K562 (cell line): ENCODE measurements around the gene GLRX5. TPM values are rescaled to one million over a fixed set of nuclear protein-coding genes. Genes with fewer than 3 reads are reported as not detected.

ENCODE experiments used
- ATAC-seq: fragments of 200-7000 bp; cut with Tn5 transposase; 3 replicates; pipeline ENCODE4 v1.9.1; 2020; ENCODE audit warnings: moderate library complexity
- BruUV-seq: library from RNA; stranded (reverse); fragments of 400-500 nt; replicated peaks from 2 replicates; lab custom pipeline; 2021; lab: Mats Ljungman, UMichigan
- CTCF ChIA-PET: fragments of 300-600 bp; formaldehyde crosslinking; extraction: SDS; loops from one replicate; lab custom pipeline; 2021; ENCODE audit warnings: low intra/inter-chr PET ratio; lab: Yijun Ruan, JAX
- POLR2A ChIA-PET: fragments of 300-600, 350-650 bp; sonication (Branson Sonifier 250); formaldehyde crosslinking; extraction: SDS; loops from one replicate; lab custom pipeline; 2021; ENCODE audit warnings: antibody characterized with exemption, inconsistent platforms; lab: Yijun Ruan, JAX
- DNase-seq, 4 experiments: peaks; one replicate each; pipeline versions ENCODE4 v3.0.0 to v3.0.0-alpha.2; 2011 to 2018; ENCODE audit warnings: low spot score in 3 of 4, mixed read lengths in 3 of 4; ENCODE audit errors: extremely low read depth in 1 of 4
- FAIRE-seq: peaks from 2 replicates; lab custom pipeline; 2011; peaks lifted over from hg19 to GRCh38; lab: Jason Lieb, UNC
- H2AFZ ChIP-seq: 2 replicates; pipeline ENCODE4 v1.6.0; 2011; ENCODE audit warnings: low read depth, low read length, control low read depth, inconsistent platforms
- H3K27ac ChIP-seq: fragments of 200-600 bp; 3 replicates; pipeline ENCODE4 v1.8.0; 2011; ENCODE audit warnings: low read depth, mild to moderate bottlenecking, control low read depth, inconsistent platforms, low read length, moderate library complexity, mixed read lengths; ENCODE audit errors: extremely low read depth
- H3K27me3 ChIP-seq, 2 experiments: fragments of 300-600 bp in 1 of 2; 2 replicates in 1 of 2; 3 replicates in 1 of 2; pipeline versions ENCODE4 v1.6.0 to v1.8.0; 2011; ENCODE audit warnings: inconsistent platforms in 2 of 2, low read length in 2 of 2, mild to moderate bottlenecking in 1 of 2, mixed read lengths in 1 of 2, moderate library complexity in 1 of 2; ENCODE audit not compliant: control insufficient read depth in 2 of 2, insufficient read depth in 2 of 2
- H3K36me3 ChIP-seq: fragments of 300-600 bp; 3 replicates; pipeline ENCODE4 v1.8.0; 2011; ENCODE audit warnings: mild to moderate bottlenecking, low read length, inconsistent platforms; ENCODE audit not compliant: control insufficient read depth, insufficient read depth
- H3K4me1 ChIP-seq, 2 experiments: fragments of 200-600 bp in 1 of 2; replicated peaks in 1 of 2; 2 replicates in 1 of 2; 3 replicates in 1 of 2; pipeline versions ENCODE4 v1.5.1 to v1.8.0; 2011; ENCODE audit warnings: inconsistent platforms in 2 of 2, low read length in 2 of 2, mild to moderate bottlenecking in 1 of 2, mixed read lengths in 1 of 2, moderate library complexity in 1 of 2; ENCODE audit not compliant: control insufficient read depth in 2 of 2, insufficient read depth in 2 of 2
- H3K4me2 ChIP-seq: 2 replicates; pipeline ENCODE4 v1.6.1; 2011; ENCODE audit warnings: low read length, control low read depth, inconsistent platforms, mixed read lengths; ENCODE audit not compliant: insufficient read depth
- H3K4me3 ChIP-seq: fragments of 200-600 bp; sonication (generic), shearing (Covaris generic); 2 replicates; pipeline ENCODE4 v1.5.1; 2016; ENCODE audit warnings: control low read depth, inconsistent platforms
- H3K79me2 ChIP-seq: fragments of 200-600 bp; 3 replicates; pipeline ENCODE4 v1.8.0; 2011; ENCODE audit warnings: low read length, inconsistent platforms; ENCODE audit not compliant: control insufficient read depth, insufficient read depth
- H3K9ac ChIP-seq, 2 experiments: 2 replicates each; pipeline versions ENCODE4 v1.6.0 to v1.6.1; 2011; ENCODE audit warnings: low read depth in 2 of 2, low read length in 2 of 2, control low read depth in 1 of 2, inconsistent platforms in 1 of 2, mild to moderate bottlenecking in 1 of 2, mixed read lengths in 1 of 2; ENCODE audit not compliant: insufficient read depth in 1 of 2
- H3K9me1 ChIP-seq: one replicate; pipeline ENCODE4 v1.6.0; 2011; ENCODE audit warnings: inconsistent platforms, mild to moderate bottlenecking, low read length, moderate library complexity; ENCODE audit not compliant: control insufficient read depth, insufficient read depth
- H3K9me3 ChIP-seq: replicated peaks from 2 replicates; pipeline ENCODE4 v1.5.1; 2011; ENCODE audit warnings: low read depth, low read length, inconsistent platforms; ENCODE audit not compliant: control insufficient read depth, insufficient read depth
- H4K20me1 ChIP-seq: replicated peaks from 2 replicates; pipeline ENCODE4 v1.6.1; 2011; ENCODE audit warnings: low read length, inconsistent platforms, mixed read lengths; ENCODE audit not compliant: control insufficient read depth, insufficient read depth
- CEBPB ChIP-seq: fragments of 450-650 bp; IDR thresholded peaks from 2 replicates; pipeline ENCODE4 v1.6.1; 2016; ENCODE audit warnings: missing genetic modification characterization, missing compliant biosample characterization
- HLTF ChIP-seq: fragments of 450-650 bp; IDR thresholded peaks from 2 replicates; pipeline ENCODE4 v1.6.1; 2016
- HSF4 ChIP-seq: fragments of 250-450 bp; sonication (Bioruptor Pico); IDR thresholded peaks from 2 replicates; pipeline ENCODE4 v2.1.2; 2022; ENCODE audit warnings: mild to moderate bottlenecking, moderate library complexity, borderline replicate concordance
- ILF3 ChIP-seq: fragments of 450-650 bp; IDR thresholded peaks from 2 replicates; pipeline ENCODE4 v1.6.1; 2018; ENCODE audit warnings: antibody characterized with exemption, mild to moderate bottlenecking, moderate library complexity, borderline replicate concordance
- KAT2B ChIP-seq: IDR thresholded peaks from one replicate; pipeline ENCODE4 v1.6.1; 2012; ENCODE audit warnings: low read depth, mild to moderate bottlenecking, control low read depth, inconsistent platforms, low read length, moderate library complexity
- KLF16 ChIP-seq: IDR thresholded peaks from 2 replicates; pipeline ENCODE4 v1.6.1; 2016; ENCODE audit warnings: antibody characterized with exemption
- POU5F1 ChIP-seq: fragments of 150-350 bp; IDR thresholded peaks from 2 replicates; pipeline ENCODE4 v1.6.1; 2014; ENCODE audit warnings: borderline replicate concordance, low read length, low read depth, mild to moderate bottlenecking; ENCODE audit not compliant: partially characterized antibody
- RAD51 ChIP-seq: fragments of 450-650 bp; IDR thresholded peaks from 2 replicates; pipeline ENCODE4 v1.7.1; 2016; ENCODE audit warnings: low read depth, mild to moderate bottlenecking, borderline replicate concordance
- SP2 ChIP-seq: IDR thresholded peaks from 2 replicates; pipeline ENCODE4 v1.6.1; 2011; ENCODE audit warnings: mild to moderate bottlenecking, low read depth, low read length, moderate library complexity; ENCODE audit not compliant: poor library complexity, severe bottlenecking; ENCODE audit errors: extremely low read depth
- TAL1 ChIP-seq: fragments of 450-650 bp; IDR thresholded peaks from 2 replicates; pipeline ENCODE4 v1.6.1; 2016; ENCODE audit warnings: mild to moderate bottlenecking
- XRCC4 ChIP-seq: IDR thresholded peaks from one replicate; pipeline ENCODE4 v1.6.1; 2011; ENCODE audit not compliant: insufficient read depth, insufficient read length; ENCODE audit errors: extremely low read depth
- ZNF644 ChIP-seq: fragments of 200-800 bp; sonication (Bioruptor generic); IDR thresholded peaks from 2 replicates; pipeline ENCODE4 v1.6.1; 2016; ENCODE audit warnings: low read depth, missing genetic modification characterization, missing compliant biosample characterization
- ZNF830 ChIP-seq: fragments of 250-450 bp; sonication (Bioruptor Pico); IDR thresholded peaks from 2 replicates; pipeline ENCODE4 v1.5.0; 2021; ENCODE audit warnings: mild to moderate bottlenecking
- WGBS: fragments of 100-300 bp; shearing (Covaris generic); methylation state at CpG from one replicate; pipeline ENCODE4 v1.1.6; 2016; ENCODE audit warnings: low coverage, mixed read lengths; ENCODE audit not compliant: insufficient coverage; ENCODE audit errors: missing lambda C conversion rate; 5-methylcytosine and 5-hydroxymethylcytosine counted together
- in situ Hi-C: fragments of 300-500 bp; cut with MboI; formaldehyde crosslinking; loops from 4 replicates; pipeline ENCODE4 v1.15.0; 2018; ENCODE audit warnings: inconsistent platforms, mixed read lengths
- intact Hi-C: fragments of 100-400 bp; cut with micrococcal nuclease; formaldehyde crosslinking; loops from 2 replicates; pipeline ENCODE4 v1.14.2; 2022
- polyA plus RNA-seq, 8 experiments: library from polyadenylated mRNA; depleted of rRNA in 4 of 8; stranded (reverse) in 5 of 8; unstranded in 3 of 8; fragments of >200 nt; fragmentation: Nextera tagmentation in 2 of 8; fragmentation: Illumina TruSeq in 1 of 8; extraction: Ambion mirVana in 2 of 8; extraction: Trizol in 1 of 8; gene quantifications; 2 replicates each; pipeline versions ENCODE4 v1.2.1 to v1.2.3, GENCODE V29; 2011 to 2014; ENCODE audit warnings: inconsistent platforms in 1 of 8, missing spikeins in 1 of 8
- total RNA-seq, 7 experiments: library from RNA; depleted of rRNA in 6 of 7; stranded (reverse); fragments of >200 nt in 6 of 7; fragmentation: Illumina TruSeq in 2 of 7; extraction: Trizol in 2 of 7; gene quantifications; 2 replicates each; pipeline versions ENCODE4 v1.2.1 to v1.2.3, GENCODE V29; 2011 to 2021; ENCODE audit warnings: low replicate concordance in 1 of 7
- TF ChIP-seq, protein P1 (sequence below): fragments of 250-450 bp; sonication (Bioruptor Pico); IDR thresholded peaks from 2 replicates; pipeline ENCODE4 v1.8.0; 2021; ENCODE audit warnings: mild to moderate bottlenecking, moderate library complexity

The GLRX5 gene
- total and polyA plus RNA-seq, 9 of the 15 experiments (the other 6 are each of a cell fraction or from before 2014, with no cell fraction given) = 16.7 to 96.8 (median 66.8) TPM

DNA sequence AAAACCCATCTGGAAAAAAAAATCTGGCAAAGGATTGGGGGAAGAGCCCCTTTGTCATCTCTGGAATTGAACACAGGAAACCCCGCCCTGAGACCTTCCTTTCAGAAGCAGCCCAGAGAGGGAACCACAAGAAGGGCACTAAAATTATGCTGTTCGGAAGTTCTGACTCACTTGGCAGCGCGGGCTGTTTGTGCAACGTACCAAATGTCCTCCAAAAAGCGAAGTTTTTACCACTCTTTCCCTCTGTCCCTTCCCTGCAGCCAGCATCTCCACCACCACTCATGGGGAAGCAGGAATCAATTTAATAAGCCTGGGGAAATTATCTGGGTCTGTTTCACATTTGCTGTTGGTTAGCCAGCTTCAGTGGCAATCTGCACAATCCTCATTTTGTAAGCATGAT lies 15.2 kb upstream of the GLRX5 start:
- no peak overlapping the region for H3K4me3 ChIP-seq
- no peaks in the 10 kb centered on the region for H4K20me1 ChIP-seq
- no peak for ATAC-seq
- H3K36me3 ChIP-seq = no peaks in the 10 kb centered on the region
- FAIRE-seq = no peak
- intact Hi-C loops = no loop called here
- no peak for TF ChIP-seq CEBPB (tag)
- TF ChIP-seq HLTF = no peak
- TF ChIP-seq KAT2B = no peak
- TF ChIP-seq XRCC4 = no peak
- no peak for TF ChIP-seq KLF16
- no peak for TF ChIP-seq TAL1
- no peak for TF ChIP-seq ILF3
- TF ChIP-seq ZNF830 (CRISPR knock-in tag) = no peak
- TF ChIP-seq ZNF644 (tag) = no peak
- no peak for TF ChIP-seq RAD51
- TF ChIP-seq HSF4 (CRISPR knock-in tag) = no peak
- TF ChIP-seq SP2 = no peak
- no peak for TF ChIP-seq POU5F1
- TF ChIP-seq, protein P1, sequence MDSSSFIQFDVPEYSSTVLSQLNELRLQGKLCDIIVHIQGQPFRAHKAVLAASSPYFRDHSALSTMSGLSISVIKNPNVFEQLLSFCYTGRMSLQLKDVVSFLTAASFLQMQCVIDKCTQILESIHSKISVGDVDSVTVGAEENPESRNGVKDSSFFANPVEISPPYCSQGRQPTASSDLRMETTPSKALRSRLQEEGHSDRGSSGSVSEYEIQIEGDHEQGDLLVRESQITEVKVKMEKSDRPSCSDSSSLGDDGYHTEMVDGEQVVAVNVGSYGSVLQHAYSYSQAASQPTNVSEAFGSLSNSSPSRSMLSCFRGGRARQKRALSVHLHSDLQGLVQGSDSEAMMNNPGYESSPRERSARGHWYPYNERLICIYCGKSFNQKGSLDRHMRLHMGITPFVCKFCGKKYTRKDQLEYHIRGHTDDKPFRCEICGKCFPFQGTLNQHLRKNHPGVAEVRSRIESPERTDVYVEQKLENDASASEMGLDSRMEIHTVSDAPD (CRISPR knock-in tag) = no peak
- no peaks in the 10 kb centered on the region for H3K79me2 ChIP-seq
- in situ Hi-C loops = no loop called here
- H2AFZ ChIP-seq = no peak overlapping the region
- peaks cover 25 to 43% of the 10 kb centered on the region in 2 experiments for H3K4me1 ChIP-seq
- H3K9me3 ChIP-seq = no peaks in the 10 kb centered on the region
- H3K9ac ChIP-seq = no peak overlapping the region
- DNase-seq = no peak
- H3K9me1 ChIP-seq = no peaks in the 10 kb centered on the region
- no peak overlapping the region for H3K27ac ChIP-seq
- H3K4me2 ChIP-seq = no peak overlapping the region
- BruUV-seq = no TSS peak
- no peaks in the 10 kb centered on the region for H3K27me3 ChIP-seq
- ChIA-PET CTCF (no interaction called here), POLR2A (no interaction called here)
- 46% methylated on average over 6 of the region's 6 CpGs for WGBS
